SK-N-SH treated with all-trans-retinoic acid at 6 μM for 48 hours (cell line): ENCODE data around the gene CLEC16A.

ENCODE experiments used
- CREB5 ChIP-seq: fragments of 250-450 bp; sonication (Bioruptor Pico); IDR thresholded peaks from 2 replicates; pipeline ENCODE4 v1.5.1; 2020; ENCODE audit warnings: low read depth, mild to moderate bottlenecking, moderate library complexity
- ISL1 ChIP-seq: fragments of 250-450 bp; sonication (Bioruptor Pico); IDR thresholded peaks from 2 replicates; pipeline ENCODE4 v2.1.2; 2022; ENCODE audit warnings: mild to moderate bottlenecking, moderate library complexity
- OSR1 ChIP-seq: fragments of 250-450 bp; sonication (Bioruptor Pico); IDR thresholded peaks from 2 replicates; pipeline ENCODE4 v1.8.0; 2022; ENCODE audit warnings: moderate library complexity, mild to moderate bottlenecking, inconsistent platforms
- RARB ChIP-seq: fragments of 250-450 bp; sonication (Bioruptor Pico); IDR thresholded peaks from 2 replicates; pipeline ENCODE4 v1.8.0; 2021; ENCODE audit warnings: mild to moderate bottlenecking, moderate library complexity
- TOX ChIP-seq: fragments of 250-450 bp; sonication (Bioruptor Pico); IDR thresholded peaks from 2 replicates; pipeline ENCODE4 v1.8.0; 2021; ENCODE audit warnings: mild to moderate bottlenecking, moderate library complexity, borderline replicate concordance
- TSHZ2 ChIP-seq: fragments of 250-450 bp; sonication (Bioruptor Pico); IDR thresholded peaks from 2 replicates; pipeline ENCODE4 v1.5.0; 2020; ENCODE audit warnings: mild to moderate bottlenecking, moderate library complexity
- ZC3H10 ChIP-seq: fragments of 250-450 bp; sonication (Bioruptor Pico); IDR thresholded peaks from 2 replicates; pipeline ENCODE4 v1.5.1; 2021; ENCODE audit warnings: mild to moderate bottlenecking, moderate library complexity
- ZFP3 ChIP-seq: fragments of 250-450 bp; sonication (Bioruptor Pico); IDR thresholded peaks from 2 replicates; pipeline ENCODE4 v1.5.0; 2020; ENCODE audit warnings: mild to moderate bottlenecking, moderate library complexity
- ZFP30 ChIP-seq: fragments of 450-650 bp; formaldehyde crosslinking; IDR thresholded peaks from 2 replicates; pipeline ENCODE4 v1.5.0; 2022; ENCODE audit warnings: mild to moderate bottlenecking, moderate library complexity
- ZNF70 ChIP-seq: fragments of 450-650 bp; formaldehyde crosslinking; IDR thresholded peaks from 2 replicates; pipeline ENCODE4 v1.5.0; 2020; ENCODE audit warnings: mild to moderate bottlenecking, moderate library complexity
- TF ChIP-seq, protein P1 (sequence below): fragments of 250-450 bp; sonication (Bioruptor Pico); IDR thresholded peaks from 2 replicates; pipeline ENCODE4 v1.8.0; 2020; ENCODE audit warnings: mild to moderate bottlenecking, moderate library complexity, borderline replicate concordance

- TF ChIP-seq ZFP30 (CRISPR knock-in tag) (no peak), TSHZ2 (CRISPR knock-in tag) (no peak), CREB5 (no peak), ZC3H10 (CRISPR knock-in tag) (no peak), TOX (CRISPR knock-in tag) (no peak), ZFP3 (CRISPR knock-in tag) (no peak), ISL1 (CRISPR knock-in tag) (no peak), OSR1 (CRISPR knock-in tag) (no peak), RARB (no peak), ZNF70 (CRISPR knock-in tag) (no peak)
- TF ChIP-seq, protein P1, sequence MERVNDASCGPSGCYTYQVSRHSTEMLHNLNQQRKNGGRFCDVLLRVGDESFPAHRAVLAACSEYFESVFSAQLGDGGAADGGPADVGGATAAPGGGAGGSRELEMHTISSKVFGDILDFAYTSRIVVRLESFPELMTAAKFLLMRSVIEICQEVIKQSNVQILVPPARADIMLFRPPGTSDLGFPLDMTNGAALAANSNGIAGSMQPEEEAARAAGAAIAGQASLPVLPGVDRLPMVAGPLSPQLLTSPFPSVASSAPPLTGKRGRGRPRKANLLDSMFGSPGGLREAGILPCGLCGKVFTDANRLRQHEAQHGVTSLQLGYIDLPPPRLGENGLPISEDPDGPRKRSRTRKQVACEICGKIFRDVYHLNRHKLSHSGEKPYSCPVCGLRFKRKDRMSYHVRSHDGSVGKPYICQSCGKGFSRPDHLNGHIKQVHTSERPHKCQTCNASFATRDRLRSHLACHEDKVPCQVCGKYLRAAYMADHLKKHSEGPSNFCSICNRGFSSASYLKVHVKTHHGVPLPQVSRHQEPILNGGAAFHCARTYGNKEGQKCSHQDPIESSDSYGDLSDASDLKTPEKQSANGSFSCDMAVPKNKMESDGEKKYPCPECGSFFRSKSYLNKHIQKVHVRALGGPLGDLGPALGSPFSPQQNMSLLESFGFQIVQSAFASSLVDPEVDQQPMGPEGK (CRISPR knock-in tag), result no peak
Observed at GRCh38 chr16:11056993-11057649, 112.8 kb downstream of the CLEC16A start.
